ENCODE data around the gene MBNL1. TPM values are rescaled to one million over a fixed set of nuclear protein-coding genes. Genes with fewer than 3 reads are reported as not detected.
"Not testable (repeated sequence)": the region's sequence is repeated elsewhere in the genome, so short reads cannot be mapped to it uniquely, and the experiment has no call there.

The MBNL1 gene
- polyA plus RNA-seq, 1 experiment: 203 TPM

DNA sequence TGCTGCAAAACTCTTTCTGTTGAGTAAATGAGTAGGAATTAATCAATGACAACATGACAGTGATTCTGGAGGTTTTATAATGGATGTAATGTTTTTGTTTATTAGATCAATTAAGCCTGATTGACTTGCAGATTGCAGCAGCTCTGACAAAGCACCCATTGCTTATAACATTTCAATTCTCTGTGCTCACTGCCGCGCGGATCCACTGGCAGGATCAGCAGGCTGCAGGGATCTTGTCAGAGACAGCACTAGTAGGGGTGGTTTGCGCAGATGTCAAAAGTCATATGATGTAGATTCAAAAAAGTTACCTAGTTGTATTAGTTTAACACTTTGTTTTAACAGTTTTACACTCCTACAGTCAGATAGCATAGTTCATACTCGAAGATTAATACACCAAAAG, 93.4 kb downstream of the MBNL1 start:
- no peaks in the 10 kb centered on the region for H3K36me3 ChIP-seq (ENCODE audit: control insufficient read depth, insufficient read depth, low read length)
- ChIA-PET CTCF (interaction anchor here (0.7 kb wide), 1 partner anchor 1211 kb away, joined by 4 read pairs; no protein-coding TSS in a partner anchor), POLR2A (no interaction called here)
- no peaks in the 10 kb centered on the region for H3K27me3 ChIP-seq (ENCODE audit: control insufficient read depth, insufficient read depth, low read length)
- no peak overlapping the region for H3K4me3 ChIP-seq (ENCODE audit: low read depth, low read length)
- TF ChIP-seq, protein P1, sequence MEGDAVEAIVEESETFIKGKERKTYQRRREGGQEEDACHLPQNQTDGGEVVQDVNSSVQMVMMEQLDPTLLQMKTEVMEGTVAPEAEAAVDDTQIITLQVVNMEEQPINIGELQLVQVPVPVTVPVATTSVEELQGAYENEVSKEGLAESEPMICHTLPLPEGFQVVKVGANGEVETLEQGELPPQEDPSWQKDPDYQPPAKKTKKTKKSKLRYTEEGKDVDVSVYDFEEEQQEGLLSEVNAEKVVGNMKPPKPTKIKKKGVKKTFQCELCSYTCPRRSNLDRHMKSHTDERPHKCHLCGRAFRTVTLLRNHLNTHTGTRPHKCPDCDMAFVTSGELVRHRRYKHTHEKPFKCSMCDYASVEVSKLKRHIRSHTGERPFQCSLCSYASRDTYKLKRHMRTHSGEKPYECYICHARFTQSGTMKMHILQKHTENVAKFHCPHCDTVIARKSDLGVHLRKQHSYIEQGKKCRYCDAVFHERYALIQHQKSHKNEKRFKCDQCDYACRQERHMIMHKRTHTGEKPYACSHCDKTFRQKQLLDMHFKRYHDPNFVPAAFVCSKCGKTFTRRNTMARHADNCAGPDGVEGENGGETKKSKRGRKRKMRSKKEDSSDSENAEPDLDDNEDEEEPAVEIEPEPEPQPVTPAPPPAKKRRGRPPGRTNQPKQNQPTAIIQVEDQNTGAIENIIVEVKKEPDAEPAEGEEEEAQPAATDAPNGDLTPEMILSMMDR (IDR thresholded peaks at IDR 0.05; ENCODE audit: insufficient read depth, low read depth, low read length): no peak
- no peak for DNase-seq (ENCODE audit: low read depth)

DNA sequence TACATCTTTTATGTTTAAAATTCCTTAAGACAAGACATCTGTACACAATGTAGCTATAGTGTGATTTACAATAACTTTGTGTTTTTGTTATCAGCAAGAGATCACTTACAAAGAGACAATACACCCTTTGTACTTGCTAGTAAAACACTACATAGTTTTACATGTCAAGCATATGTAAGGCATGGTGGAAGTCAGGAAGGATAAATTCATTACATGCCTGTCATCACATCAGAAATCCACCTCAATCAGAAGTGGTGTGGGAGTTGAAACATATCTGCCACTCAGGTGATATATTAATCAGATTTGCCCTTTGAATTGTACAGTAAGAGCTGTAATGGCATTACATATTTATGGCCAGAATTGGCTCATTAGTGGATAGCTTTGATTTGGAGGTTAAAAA, 95.5 kb downstream of the MBNL1 start:
- CTCF ChIA-PET: interaction anchor here (0.7 to 1.2 kb wide), 2 partner anchors 19 to 35 kb away, joined by 3 to 5 read pairs; no protein-coding TSS in a partner anchor
- DNase-seq (ENCODE audit: low read depth): no peak
- Histone ChIP-seq H3K4me3 (ENCODE audit: low read depth, low read length) (no peak overlapping the region), H3K36me3 (ENCODE audit: control insufficient read depth, insufficient read depth, low read length) (no peaks in the 10 kb centered on the region), H3K27me3 (ENCODE audit: control insufficient read depth, insufficient read depth, low read length) (no peaks in the 10 kb centered on the region)
- TF ChIP-seq, protein P1 (IDR thresholded peaks at IDR 0.05; ENCODE audit: insufficient read depth, low read depth, low read length): no peak
- POLR2A ChIA-PET: interaction anchor here (0.5 to 0.6 kb wide), 2 partner anchors 32 to 1157 kb away, joined by 4 to 5 read pairs; no protein-coding TSS in a partner anchor

DNA sequence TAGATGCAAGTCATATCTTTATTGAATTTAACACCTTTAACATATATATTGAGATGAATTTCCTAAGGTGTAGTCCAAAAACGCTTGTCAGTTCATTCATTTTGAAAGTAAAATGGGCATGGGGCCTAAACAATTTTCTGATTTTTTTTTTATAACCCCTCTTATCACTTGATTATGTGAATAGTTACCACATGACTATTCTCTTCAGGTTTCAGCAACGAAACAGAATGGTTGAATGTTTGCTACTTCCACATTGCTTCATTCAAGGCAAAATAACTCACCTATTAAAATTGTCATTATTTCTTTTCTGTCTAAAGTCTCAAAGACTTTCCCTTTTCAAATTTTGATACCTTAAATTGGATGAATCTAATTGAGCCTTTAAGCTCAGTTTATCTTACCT, 96.4 kb downstream of the MBNL1 start:
- CTCF ChIA-PET: no interaction called here
- no peak for DNase-seq (ENCODE audit: low read depth)

DNA sequence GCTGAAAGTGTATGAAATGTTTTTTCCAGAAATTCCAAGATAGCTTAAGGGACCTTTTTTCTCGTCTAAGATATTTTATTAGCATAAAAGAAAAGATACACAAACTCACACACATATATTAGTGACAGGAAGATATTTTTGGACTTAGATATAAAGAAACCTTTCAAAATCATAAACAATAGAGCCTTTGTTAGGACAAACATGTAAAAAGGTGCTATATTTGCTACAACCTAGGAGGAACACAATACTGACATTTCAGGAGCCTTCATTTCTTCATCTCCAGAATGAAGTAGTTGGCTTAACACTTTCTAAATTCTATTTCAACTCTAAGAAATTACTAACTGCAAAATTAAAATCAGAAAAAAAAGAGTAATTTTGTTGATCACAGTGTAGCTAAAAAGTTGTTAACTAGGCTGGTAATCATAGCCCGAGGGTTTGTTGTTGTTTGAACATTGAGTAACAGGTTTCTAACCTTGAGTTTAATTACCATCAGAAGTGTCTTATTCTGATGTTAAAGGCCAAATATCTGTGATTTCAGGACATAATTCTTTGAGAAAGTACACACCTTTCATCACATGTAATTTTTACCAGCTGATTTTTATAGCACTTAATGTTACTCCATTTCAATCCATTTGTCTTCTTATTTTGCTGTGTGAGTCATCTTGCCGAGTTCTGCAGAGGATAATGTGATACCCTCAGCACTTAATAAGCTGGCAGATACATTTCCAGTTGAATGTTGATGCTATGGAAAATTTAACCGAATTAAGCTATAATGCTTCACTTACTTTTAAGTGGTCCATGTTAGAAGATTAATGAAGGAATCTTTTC, 97.3 kb downstream of the MBNL1 start:
- CTCF ChIA-PET: interaction anchor here (0.8 kb wide), 1 partner anchor 9 kb away, joined by 3 read pairs; no protein-coding TSS in a partner anchor
- Histone ChIP-seq H3K36me3 (ENCODE audit: control insufficient read depth, insufficient read depth, low read length) (no peaks in the 10 kb centered on the region), H3K27me3 (ENCODE audit: control insufficient read depth, insufficient read depth, low read length) (no peaks in the 10 kb centered on the region), H3K4me3 (ENCODE audit: low read depth, low read length) (no peak overlapping the region)
- POLR2A ChIA-PET: no interaction called here
- DNase-seq (ENCODE audit: low read depth): no peak
- TF ChIP-seq, protein P1 (IDR thresholded peaks at IDR 0.05; ENCODE audit: insufficient read depth, low read depth, low read length): no peak

More for the DNA sequence above, 96.4 kb downstream of the MBNL1 start:
- Histone ChIP-seq H3K36me3 (ENCODE audit: control insufficient read depth, insufficient read depth, low read length) (no peaks in the 10 kb centered on the region), H3K27me3 (ENCODE audit: control insufficient read depth, insufficient read depth, low read length) (no peaks in the 10 kb centered on the region), H3K4me3 (ENCODE audit: low read depth, low read length) (no peak overlapping the region)
- TF ChIP-seq, protein P1 (IDR thresholded peaks at IDR 0.05; ENCODE audit: insufficient read depth, low read depth, low read length): no peak
- POLR2A ChIA-PET: interaction anchor here (0.6 kb wide), 1 partner anchor 33 kb away, joined by 4 read pairs; no protein-coding TSS in a partner anchor

DNA sequence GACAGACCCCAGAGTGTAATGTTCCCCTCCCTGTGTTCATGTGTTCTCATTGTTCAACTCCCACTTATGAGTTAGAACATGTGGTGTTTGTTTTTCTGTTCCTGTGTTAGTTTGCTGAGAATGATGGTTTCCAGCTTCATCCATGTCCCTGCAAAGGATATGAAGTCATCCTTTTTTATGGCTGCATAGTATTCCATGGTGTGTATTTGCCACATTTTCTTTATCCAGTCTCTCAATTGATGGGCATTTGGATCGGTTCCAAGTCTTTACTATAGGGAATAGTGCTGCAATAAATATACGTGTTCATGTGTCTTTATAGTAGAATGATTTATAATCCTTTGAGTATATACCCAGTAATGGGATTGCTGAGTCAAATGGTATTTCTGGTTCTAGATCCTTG, 98.5 kb downstream of the MBNL1 start:
- POLR2A ChIA-PET: not testable (repeated sequence)
- CTCF ChIA-PET: interaction anchor here (0.6 kb wide), 1 partner anchor 173 kb away, joined by 3 read pairs; no protein-coding TSS in a partner anchor

DNA sequence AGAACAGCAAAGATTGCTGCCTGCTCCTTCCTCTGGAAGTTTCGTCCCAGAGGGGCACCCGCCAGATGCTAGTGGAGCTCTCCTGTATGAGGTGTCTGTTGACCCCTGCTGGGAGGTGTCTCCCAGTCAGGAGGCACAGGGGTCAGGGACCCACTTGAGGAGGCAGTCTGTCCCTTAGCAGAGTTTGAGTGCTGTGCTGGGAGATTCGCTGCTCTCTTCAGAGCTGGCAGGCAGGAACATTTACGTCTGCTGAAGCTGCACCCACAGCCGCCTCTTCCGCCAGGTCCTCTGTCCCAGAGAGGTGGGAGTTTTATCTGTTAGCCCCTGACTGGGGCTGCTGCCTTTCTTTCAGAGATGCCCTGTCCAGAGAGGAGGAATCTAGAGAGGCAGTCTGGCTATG, 103.9 kb downstream of the MBNL1 start:
- H3K4me3 ChIP-seq (ENCODE audit: low read depth, low read length); DNase-seq (ENCODE audit: low read depth); H3K36me3 ChIP-seq (ENCODE audit: control insufficient read depth, insufficient read depth, low read length); CTCF ChIA-PET; H3K27me3 ChIP-seq (ENCODE audit: control insufficient read depth, insufficient read depth, low read length); POLR2A ChIA-PET: not testable (repeated sequence)

More for the DNA sequence above, 98.5 kb downstream of the MBNL1 start:
- not testable (repeated sequence) for H3K27me3 ChIP-seq (ENCODE audit: control insufficient read depth, insufficient read depth, low read length); DNase-seq (ENCODE audit: low read depth); H3K36me3 ChIP-seq (ENCODE audit: control insufficient read depth, insufficient read depth, low read length); H3K4me3 ChIP-seq (ENCODE audit: low read depth, low read length)

Data from BJ (cell line).